RWPE1 (cell line): ENCODE measurements around the gene FSIP1.

Experiments used
- CTCF ChIA-PET: fragments of 350-600 bp; sonication (Branson Sonifier 250); formaldehyde crosslinking; extraction: SDS; loops from one replicate; lab custom pipeline; 2021; lab: Yijun Ruan, JAX
- POLR2A ChIA-PET: fragments of 400-600 bp; formaldehyde crosslinking; extraction: SDS; loops from one replicate; lab custom pipeline; 2020; ENCODE audit warnings: antibody characterized with exemption; ENCODE audit not compliant: low non-redundant PET; lab: Yijun Ruan, JAX
- DNase-seq: peaks from one replicate; pipeline ENCODE4 v3.0.0; 2012; ENCODE audit warnings: low spot score
- H3K27ac ChIP-seq: fragments of 450-650 bp; 2 replicates; pipeline ENCODE4 v1.5.1; 2017
- TF ChIP-seq, protein P1 (sequence below): fragments of 450-650 bp; conservative IDR thresholded peaks from 2 replicates; pipeline ENCODE4 v1.5.1; 2017; ENCODE audit warnings: low read depth, mild to moderate bottlenecking

Gene FSIP1

DNA sequence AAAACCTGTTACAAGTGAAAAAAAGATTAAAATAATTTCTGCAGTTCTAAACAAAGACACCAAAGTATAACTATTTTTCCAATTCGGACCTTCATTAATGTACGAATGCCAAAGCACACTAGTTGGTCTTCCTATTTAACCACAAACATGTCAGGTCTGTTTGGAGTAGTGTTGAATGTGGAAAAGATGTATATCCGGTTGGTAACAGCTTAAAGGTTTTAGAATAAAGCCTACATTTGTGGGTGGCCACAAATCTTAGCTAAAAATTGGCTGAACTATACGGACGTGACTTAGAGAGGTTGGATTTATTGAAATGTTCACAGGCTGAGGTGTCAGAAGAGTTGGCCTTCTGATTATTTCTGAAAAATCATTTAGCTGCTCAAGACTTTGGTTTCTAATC, 78.4 kb downstream of the FSIP1 start:
- no peak overlapping the region for H3K27ac ChIP-seq
- TF ChIP-seq, protein P1, sequence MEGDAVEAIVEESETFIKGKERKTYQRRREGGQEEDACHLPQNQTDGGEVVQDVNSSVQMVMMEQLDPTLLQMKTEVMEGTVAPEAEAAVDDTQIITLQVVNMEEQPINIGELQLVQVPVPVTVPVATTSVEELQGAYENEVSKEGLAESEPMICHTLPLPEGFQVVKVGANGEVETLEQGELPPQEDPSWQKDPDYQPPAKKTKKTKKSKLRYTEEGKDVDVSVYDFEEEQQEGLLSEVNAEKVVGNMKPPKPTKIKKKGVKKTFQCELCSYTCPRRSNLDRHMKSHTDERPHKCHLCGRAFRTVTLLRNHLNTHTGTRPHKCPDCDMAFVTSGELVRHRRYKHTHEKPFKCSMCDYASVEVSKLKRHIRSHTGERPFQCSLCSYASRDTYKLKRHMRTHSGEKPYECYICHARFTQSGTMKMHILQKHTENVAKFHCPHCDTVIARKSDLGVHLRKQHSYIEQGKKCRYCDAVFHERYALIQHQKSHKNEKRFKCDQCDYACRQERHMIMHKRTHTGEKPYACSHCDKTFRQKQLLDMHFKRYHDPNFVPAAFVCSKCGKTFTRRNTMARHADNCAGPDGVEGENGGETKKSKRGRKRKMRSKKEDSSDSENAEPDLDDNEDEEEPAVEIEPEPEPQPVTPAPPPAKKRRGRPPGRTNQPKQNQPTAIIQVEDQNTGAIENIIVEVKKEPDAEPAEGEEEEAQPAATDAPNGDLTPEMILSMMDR, result no peak
- DNase-seq, result no peak
- POLR2A ChIA-PET, result no interaction called here
- CTCF ChIA-PET, result interaction anchor here (0.5 to 0.9 kb wide), 2 partner anchors 15 to 46 kb away, joined by 3 to 4 read pairs; no protein-coding TSS in a partner anchor

DNA sequence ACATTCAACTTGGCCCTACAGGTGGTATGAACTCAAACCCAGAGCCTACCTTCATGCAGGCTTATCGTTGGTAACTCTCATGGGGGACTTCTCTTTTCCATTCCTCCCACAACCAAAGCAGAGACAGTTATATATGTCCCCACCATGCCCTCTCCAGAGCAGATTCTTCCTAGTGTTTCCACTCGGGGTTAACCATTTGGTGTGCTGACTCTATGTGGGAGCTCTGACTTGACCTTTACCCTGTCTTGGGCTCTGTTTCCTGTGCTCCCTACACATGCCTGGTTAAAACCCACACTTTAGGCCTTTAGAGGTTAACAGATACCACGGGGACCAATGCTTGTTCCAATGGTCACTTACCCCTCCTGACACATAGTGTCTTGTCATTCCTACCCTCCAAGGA, 80.7 kb downstream of the FSIP1 start:
- no peak for DNase-seq
- POLR2A ChIA-PET, result no interaction called here
- CTCF ChIA-PET, result interaction anchor here (0.6 to 1.3 kb wide), 2 partner anchors 16 to 47 kb away, joined by 4 to 9 read pairs; no protein-coding TSS in a partner anchor

DNA sequence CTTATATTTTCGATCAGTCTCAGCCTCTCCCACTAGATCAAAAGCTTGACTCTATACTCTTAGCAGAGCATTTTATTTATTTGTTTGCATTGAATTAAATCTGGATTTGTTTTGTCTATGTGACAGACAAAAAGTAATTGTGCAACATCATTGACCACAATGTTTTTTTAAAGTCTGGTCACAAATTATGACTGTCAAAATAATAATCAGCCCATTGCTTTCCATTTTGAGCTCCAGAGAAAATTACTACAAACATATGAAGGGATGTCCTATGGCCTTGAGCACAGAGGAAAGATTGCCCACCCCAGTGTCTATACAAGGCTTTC, 82.3 kb downstream of the FSIP1 start:
- TF ChIP-seq, protein P1, result no peak
- ChIA-PET CTCF (interaction anchor here (0.7 to 1.9 kb wide), 2 partner anchors 57 to 62 kb away, joined by 3 to 5 read pairs; no protein-coding TSS in a partner anchor), POLR2A (no interaction called here)
- DNase-seq, result no peak
- H3K27ac ChIP-seq, result no peak overlapping the region

More for the DNA sequence above, 80.7 kb downstream of the FSIP1 start:
- H3K27ac ChIP-seq, result no peak overlapping the region
- TF ChIP-seq, protein P1, result no peak

DNA sequence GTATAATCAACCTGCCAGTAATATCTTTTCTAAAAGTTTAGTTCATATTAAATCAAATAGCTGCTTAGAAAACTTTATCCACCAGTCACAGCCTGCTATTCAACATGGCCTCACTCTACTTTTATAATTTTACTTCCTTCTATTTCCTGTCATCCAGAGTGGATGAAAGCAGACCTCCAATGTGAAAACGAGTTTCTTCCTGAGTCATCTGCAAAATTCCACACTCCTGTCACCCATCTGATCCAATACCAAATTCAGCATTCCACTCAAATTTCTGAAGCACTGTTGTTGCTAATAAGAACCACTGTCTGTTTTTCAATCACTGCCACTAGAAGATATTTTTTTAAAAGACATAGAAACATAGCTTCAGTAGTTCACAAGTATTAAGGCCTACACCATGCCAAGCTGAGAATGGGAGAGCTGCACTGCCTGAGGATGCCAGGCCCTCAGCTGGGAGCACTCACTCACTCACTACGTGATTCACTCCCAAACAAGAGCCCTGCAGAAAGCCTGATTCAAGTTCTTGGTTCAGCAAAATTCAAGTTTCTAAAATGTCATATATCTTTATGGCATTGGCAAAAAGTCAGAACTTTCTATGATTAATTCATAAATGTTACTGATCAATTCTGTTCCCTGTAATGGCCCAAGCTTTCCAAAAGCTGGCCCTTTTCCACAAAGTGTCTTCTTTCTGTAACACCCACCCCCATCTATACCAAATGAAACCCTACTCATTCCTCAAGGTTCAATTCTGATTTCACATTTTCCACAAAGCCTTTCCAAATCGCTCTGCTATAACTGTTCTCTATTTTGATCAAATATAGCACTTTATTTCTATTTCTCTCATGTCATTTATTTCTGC, 82.9 kb downstream of the FSIP1 start:
- no peak for DNase-seq
- TF ChIP-seq, protein P1, result no peak
- no peak overlapping the region for H3K27ac ChIP-seq
- ChIA-PET CTCF (interaction anchor here (0.6 to 1.9 kb wide), 2 partner anchors 57 to 338 kb away, joined by 3 to 5 read pairs; no protein-coding TSS in a partner anchor), POLR2A (no interaction called here)

DNA sequence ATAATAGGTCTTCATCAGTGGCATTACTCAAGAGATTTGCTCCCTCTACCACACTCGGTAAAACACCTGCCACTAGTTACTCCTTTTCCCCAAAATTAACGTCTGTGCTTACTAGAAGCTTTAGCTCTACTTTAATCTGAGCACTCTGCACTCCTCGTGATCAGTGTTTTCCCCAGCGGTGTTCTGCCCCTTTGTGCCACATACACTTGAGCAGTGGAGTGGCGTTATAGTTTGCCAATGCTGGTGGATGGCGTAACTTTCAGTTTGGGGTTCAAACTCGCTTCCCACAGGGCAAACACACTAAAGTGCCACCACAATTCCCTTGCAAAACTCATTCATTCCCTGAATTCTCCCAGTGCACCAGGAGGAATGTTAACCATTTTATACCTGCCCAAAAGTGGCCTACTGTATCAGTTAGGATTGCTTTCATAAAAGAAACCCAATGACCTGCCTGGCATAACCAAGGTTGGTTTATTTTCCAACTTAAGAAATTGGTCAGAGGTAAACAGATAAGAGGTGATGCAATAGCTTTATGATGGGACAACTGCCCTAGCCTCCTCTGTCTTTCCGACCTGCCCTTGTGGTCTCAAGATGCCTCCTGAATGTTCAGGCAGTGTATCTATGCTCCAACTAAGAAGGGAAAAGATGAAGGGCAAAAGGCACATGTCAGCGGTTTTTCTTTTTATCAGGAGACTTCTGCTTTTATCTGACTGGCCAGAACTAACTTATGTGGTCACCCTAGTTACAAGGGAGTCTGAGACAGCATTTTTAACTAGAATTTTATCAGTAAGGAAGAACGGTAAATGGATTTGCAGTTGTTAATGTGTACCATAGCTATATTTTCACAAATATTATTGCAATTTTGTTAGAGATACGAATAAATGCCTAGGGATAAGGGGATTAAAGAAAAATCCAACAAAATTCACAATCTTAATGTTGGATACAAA, 83.9 kb downstream of the FSIP1 start:
- ChIA-PET CTCF (interaction anchor here (0.7 to 1.9 kb wide), 2 partner anchors 58 to 845 kb away, joined by 4 to 5 read pairs; no protein-coding TSS in a partner anchor), POLR2A (no interaction called here)

More for the DNA sequence above, 83.9 kb downstream of the FSIP1 start:
- no peak overlapping the region for H3K27ac ChIP-seq
- DNase-seq, result no peak
- TF ChIP-seq, protein P1, result no peak
